Measurements from ENCODE around the gene OLIG1. TPM values are rescaled to one million over a fixed set of nuclear protein-coding genes. Genes with fewer than 3 reads are reported as not detected.

The OLIG1 gene
- total and polyA plus RNA-seq, 2 donors: 0.05 to 0.14 TPM

DNA sequence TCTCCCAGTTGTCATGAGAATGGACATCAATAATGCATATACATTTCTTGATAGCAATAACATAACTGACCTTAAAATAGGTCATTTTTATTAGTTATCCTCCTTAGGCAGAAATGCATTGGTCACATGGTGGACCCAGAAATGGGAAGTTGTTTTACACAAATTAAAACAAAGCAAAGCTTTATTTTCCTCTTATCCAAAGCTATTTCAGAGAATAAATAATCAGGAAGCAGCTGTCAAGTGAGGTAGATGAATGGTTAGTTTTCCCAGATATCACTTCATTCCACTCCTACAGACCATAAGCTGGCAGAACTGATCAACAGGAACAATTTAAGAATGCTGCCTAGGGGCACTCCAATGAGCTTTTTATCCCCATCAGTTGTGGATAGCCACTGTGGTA lies 16.0 kb upstream of the OLIG1 start:
- no peak overlapping the region for H3K4me3 ChIP-seq (ENCODE audit: low read length in 2 of 2)
- H3K36me3 ChIP-seq (ENCODE audit: control insufficient read depth in 2 of 2, insufficient read depth in 2 of 2, low read length in 1 of 2): no peaks in the 10 kb centered on the region
- H3K27me3 ChIP-seq (ENCODE audit: control insufficient read depth in 2 of 2, insufficient read depth in 1 of 2, low read length in 1 of 2): peaks cover 0 to 2% of the 10 kb centered on the region in 2 donors
- H3K9me3 ChIP-seq (ENCODE audit: control insufficient read depth in 2 of 2, insufficient read depth in 1 of 2, low read length in 1 of 2): no peaks in the 10 kb centered on the region
- DNase-seq (ENCODE audit: low read depth in 6 of 9, low spot score in 9 of 9): no peak
- no peak overlapping the region for H3K27ac ChIP-seq (ENCODE audit: low read depth in 1 of 2, low read length in 1 of 2)
- peaks cover 0 to under 1% of the 10 kb centered on the region in 2 donors for H3K4me1 ChIP-seq (ENCODE audit: control insufficient read depth in 2 of 2, insufficient read depth in 2 of 2, low read length in 2 of 2)

GRCh38 chr21:33055991-33056390 lies 13.9 kb upstream of the OLIG1 start:
- DNase-seq (ENCODE audit: low read depth in 6 of 9, low spot score in 9 of 9): no peak
- no peak overlapping the region for H3K27ac ChIP-seq (ENCODE audit: low read depth in 1 of 2, low read length in 1 of 2)
- H3K9me3 ChIP-seq (ENCODE audit: control insufficient read depth in 2 of 2, insufficient read depth in 1 of 2, low read length in 1 of 2): no peaks in the 10 kb centered on the region
- WGBS: 92% methylated on average over 5 of the region's 5 CpGs
- no peak overlapping the region for H3K4me3 ChIP-seq (ENCODE audit: low read length in 2 of 2)
- no peaks in the 10 kb centered on the region for H3K27me3 ChIP-seq (ENCODE audit: control insufficient read depth in 2 of 2, insufficient read depth in 1 of 2, low read length in 1 of 2)
- no peaks in the 10 kb centered on the region for H3K36me3 ChIP-seq (ENCODE audit: control insufficient read depth in 2 of 2, insufficient read depth in 2 of 2, low read length in 1 of 2)
- H3K4me1 ChIP-seq (ENCODE audit: control insufficient read depth in 2 of 2, insufficient read depth in 2 of 2, low read length in 2 of 2): peaks cover 0 to 3% of the 10 kb centered on the region in 2 donors

DNA sequence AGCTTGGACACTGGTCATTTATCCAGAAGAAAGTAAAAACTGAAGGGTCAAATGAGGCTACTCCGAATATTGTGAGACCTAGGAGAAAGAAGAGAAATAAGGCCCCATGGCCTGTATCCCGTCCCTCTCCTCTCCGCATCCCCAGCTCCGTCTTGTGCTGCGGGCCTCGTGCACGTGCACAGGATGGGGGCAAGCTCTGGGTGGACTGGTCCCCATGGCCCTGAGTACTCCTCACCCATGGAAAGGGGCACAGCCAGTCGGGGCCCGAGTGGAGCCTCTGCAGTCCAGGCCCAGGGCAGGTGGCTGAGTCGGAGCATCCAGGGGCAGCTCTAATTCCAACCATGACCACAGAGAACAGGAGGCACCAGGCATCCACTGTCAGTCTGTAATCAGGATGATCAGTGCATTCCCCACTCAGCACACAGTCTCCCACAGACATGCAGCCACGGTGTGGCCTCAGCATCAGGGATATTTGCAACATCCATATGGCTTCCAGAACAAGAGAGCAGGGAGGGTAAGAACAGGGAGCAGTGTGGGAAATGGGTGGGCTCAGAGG lies 12.5 kb upstream of the OLIG1 start:
- WGBS: 95% methylated on average over 11 of the region's 11 CpGs
- no peak for DNase-seq (ENCODE audit: low read depth in 6 of 9, low spot score in 9 of 9)

GRCh38 chr21:33058527-33058926 lies 11.4 kb upstream of the OLIG1 start:
- peaks cover 0 to 3% of the 10 kb centered on the region in 2 donors for H3K4me1 ChIP-seq (ENCODE audit: control insufficient read depth in 2 of 2, insufficient read depth in 2 of 2, low read length in 2 of 2)
- no peak overlapping the region for H3K4me3 ChIP-seq (ENCODE audit: low read length in 2 of 2)
- 91% methylated on average over 6 of the region's 6 CpGs for WGBS
- no peaks in the 10 kb centered on the region for H3K9me3 ChIP-seq (ENCODE audit: control insufficient read depth in 2 of 2, insufficient read depth in 1 of 2, low read length in 1 of 2)
- peaks cover 0 to 2% of the 10 kb centered on the region in 2 donors for H3K27me3 ChIP-seq (ENCODE audit: control insufficient read depth in 2 of 2, insufficient read depth in 1 of 2, low read length in 1 of 2)
- DNase-seq (ENCODE audit: low read depth in 6 of 9, low spot score in 9 of 9): no peak
- no peak overlapping the region for H3K27ac ChIP-seq (ENCODE audit: low read depth in 1 of 2, low read length in 1 of 2)
- no peaks in the 10 kb centered on the region for H3K36me3 ChIP-seq (ENCODE audit: control insufficient read depth in 2 of 2, insufficient read depth in 2 of 2, low read length in 1 of 2)

More for the DNA sequence above, 12.5 kb upstream of the OLIG1 start:
- Histone ChIP-seq H3K36me3 (ENCODE audit: control insufficient read depth in 2 of 2, insufficient read depth in 2 of 2, low read length in 1 of 2) (no peaks in the 10 kb centered on the region), H3K4me3 (ENCODE audit: low read length in 2 of 2) (no peak overlapping the region), H3K27me3 (ENCODE audit: control insufficient read depth in 2 of 2, insufficient read depth in 1 of 2, low read length in 1 of 2) (peaks cover 0 to 2% of the 10 kb centered on the region in 2 donors), H3K9me3 (ENCODE audit: control insufficient read depth in 2 of 2, insufficient read depth in 1 of 2, low read length in 1 of 2) (no peaks in the 10 kb centered on the region), H3K4me1 (ENCODE audit: control insufficient read depth in 2 of 2, insufficient read depth in 2 of 2, low read length in 2 of 2) (peaks cover 0 to 3% of the 10 kb centered on the region in 2 donors), H3K27ac (ENCODE audit: low read depth in 1 of 2, low read length in 1 of 2) (no peak overlapping the region)

DNA sequence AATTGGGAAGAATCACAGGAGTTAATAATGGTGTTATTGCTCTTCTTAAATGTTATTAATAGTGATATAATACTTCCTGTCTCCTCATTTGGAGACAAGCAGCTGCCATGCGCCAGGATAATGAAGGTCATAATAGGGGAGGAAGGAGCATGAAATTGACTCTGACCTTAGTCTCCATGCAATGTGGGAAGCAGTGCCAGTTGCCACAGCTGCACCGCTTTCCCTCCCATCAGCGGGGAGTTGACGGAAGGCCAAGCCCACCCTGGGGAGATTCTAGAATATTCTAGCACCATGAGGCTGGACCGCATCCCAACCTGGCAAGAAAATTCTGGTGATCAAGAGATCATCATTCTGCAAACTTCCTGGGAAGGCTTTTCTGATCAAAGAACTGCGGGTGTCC lies 11.0 kb upstream of the OLIG1 start:
- no peaks in the 10 kb centered on the region for H3K9me3 ChIP-seq (ENCODE audit: control insufficient read depth in 2 of 2, insufficient read depth in 1 of 2, low read length in 1 of 2)
- DNase-seq (ENCODE audit: low read depth in 6 of 9, low spot score in 9 of 9): no peak
- no peak overlapping the region for H3K4me3 ChIP-seq (ENCODE audit: low read length in 2 of 2)
- peaks cover 0 to 6% of the 10 kb centered on the region in 2 donors for H3K27me3 ChIP-seq (ENCODE audit: control insufficient read depth in 2 of 2, insufficient read depth in 1 of 2, low read length in 1 of 2)
- H3K36me3 ChIP-seq (ENCODE audit: control insufficient read depth in 2 of 2, insufficient read depth in 2 of 2, low read length in 1 of 2): no peaks in the 10 kb centered on the region
- no peak overlapping the region for H3K27ac ChIP-seq (ENCODE audit: low read depth in 1 of 2, low read length in 1 of 2)
- H3K4me1 ChIP-seq (ENCODE audit: control insufficient read depth in 2 of 2, insufficient read depth in 2 of 2, low read length in 2 of 2): peaks cover 0 to 3% of the 10 kb centered on the region in 2 donors
- WGBS: 88% methylated on average over 6 of the region's 6 CpGs

DNA sequence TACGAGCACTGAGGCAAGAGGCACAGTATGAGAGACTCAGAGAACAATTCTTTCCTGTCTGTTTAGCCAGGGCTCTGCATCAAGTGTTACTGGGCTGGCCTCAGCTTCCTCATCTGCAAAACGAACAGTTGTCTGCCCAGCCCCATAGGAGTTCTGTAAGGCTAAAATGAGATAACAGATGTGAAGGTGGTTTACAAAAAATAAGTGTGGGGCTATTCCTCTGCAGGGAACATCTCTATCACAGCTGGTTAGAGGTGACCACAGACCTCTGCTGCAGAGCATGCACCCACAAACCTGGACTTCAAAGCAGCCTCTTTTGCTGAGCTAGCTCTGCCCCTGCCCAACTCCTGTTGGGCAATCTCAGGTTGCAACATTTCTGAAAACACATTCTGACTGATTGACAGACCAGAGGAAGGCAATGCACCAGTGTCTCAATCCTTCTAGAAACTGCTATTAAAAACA lies 10.5 kb upstream of the OLIG1 start:
- H3K4me3 ChIP-seq (ENCODE audit: low read length in 2 of 2): no peak overlapping the region
- H3K9me3 ChIP-seq (ENCODE audit: control insufficient read depth in 2 of 2, insufficient read depth in 1 of 2, low read length in 1 of 2): no peaks in the 10 kb centered on the region
- DNase-seq (ENCODE audit: low read depth in 6 of 9, low spot score in 9 of 9): peak in 1 of 9 donors; percentile 22
- H3K4me1 ChIP-seq (ENCODE audit: control insufficient read depth in 2 of 2, insufficient read depth in 2 of 2, low read length in 2 of 2): peaks cover 0 to 3% of the 10 kb centered on the region in 2 donors
- H3K27me3 ChIP-seq (ENCODE audit: control insufficient read depth in 2 of 2, insufficient read depth in 1 of 2, low read length in 1 of 2): peaks cover 0 to 10% of the 10 kb centered on the region in 2 donors
- no peak overlapping the region for H3K27ac ChIP-seq (ENCODE audit: low read depth in 1 of 2, low read length in 1 of 2)
- WGBS: 5% methylated on average over 2 of the region's 2 CpGs
- H3K36me3 ChIP-seq (ENCODE audit: control insufficient read depth in 2 of 2, insufficient read depth in 2 of 2, low read length in 1 of 2): no peaks in the 10 kb centered on the region

DNA sequence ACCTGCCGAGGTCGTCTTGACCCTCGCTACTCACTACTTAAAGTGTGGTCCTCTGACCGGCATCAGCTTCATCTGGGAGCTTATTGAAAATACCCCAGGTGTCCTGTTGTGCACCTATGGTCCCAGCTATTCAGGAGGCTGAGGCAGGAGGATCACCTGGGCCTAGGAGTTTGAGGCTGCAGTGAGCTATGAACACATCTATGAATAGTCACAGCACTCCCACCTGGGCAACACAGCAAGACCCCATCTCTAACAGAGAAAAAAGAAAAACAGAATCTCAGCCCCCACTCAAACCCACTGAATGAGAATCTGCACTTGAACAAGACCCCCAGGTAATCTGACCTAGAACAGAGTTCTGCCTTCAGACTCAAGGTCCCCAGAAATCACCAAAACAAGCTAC lies 8.7 kb upstream of the OLIG1 start:
- no peaks in the 10 kb centered on the region for H3K9me3 ChIP-seq (ENCODE audit: control insufficient read depth in 2 of 2, insufficient read depth in 1 of 2, low read length in 1 of 2)
- H3K36me3 ChIP-seq (ENCODE audit: control insufficient read depth in 2 of 2, insufficient read depth in 2 of 2, low read length in 1 of 2): no peaks in the 10 kb centered on the region
- 97% methylated on average over 4 of the region's 4 CpGs for whole genome bisulfite sequencing
- peaks cover 0 to 3% of the 10 kb centered on the region in 2 donors for H3K4me1 ChIP-seq (ENCODE audit: control insufficient read depth in 2 of 2, insufficient read depth in 2 of 2, low read length in 2 of 2)
- H3K27ac ChIP-seq (ENCODE audit: low read depth in 1 of 2, low read length in 1 of 2): no peak overlapping the region
- no peak overlapping the region for H3K4me3 ChIP-seq (ENCODE audit: low read length in 2 of 2)
- DNase-seq (ENCODE audit: low read depth in 6 of 9, low spot score in 9 of 9): no peak
- peaks cover 0 to 20% of the 10 kb centered on the region in 2 donors for H3K27me3 ChIP-seq (ENCODE audit: control insufficient read depth in 2 of 2, insufficient read depth in 1 of 2, low read length in 1 of 2)

DNA sequence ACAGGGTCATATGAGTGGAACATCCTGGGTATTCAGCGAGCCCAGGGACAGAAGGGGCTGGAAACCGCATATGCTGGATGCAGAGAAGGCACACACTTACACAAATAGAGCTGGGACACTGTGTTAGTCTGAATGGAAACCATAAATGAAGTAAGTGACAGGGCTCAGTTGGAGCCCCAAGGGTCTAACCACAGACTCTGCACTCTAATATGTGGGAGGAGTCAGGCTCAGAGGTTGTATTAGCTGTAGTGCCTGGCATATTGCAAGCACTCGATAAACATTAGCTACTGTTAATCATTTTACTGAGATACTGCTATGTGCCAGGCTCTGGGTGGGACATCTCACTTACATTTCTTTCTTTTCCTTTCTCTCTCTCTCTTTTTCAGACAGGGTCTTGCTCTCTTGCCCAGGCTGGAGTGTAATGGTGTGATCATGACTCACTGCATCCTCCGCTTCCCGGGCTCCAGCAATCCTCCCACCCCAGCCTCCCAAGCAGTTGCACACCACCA lies 6.5 kb upstream of the OLIG1 start:
- Histone ChIP-seq H3K9me3 (ENCODE audit: control insufficient read depth in 2 of 2, insufficient read depth in 1 of 2, low read length in 1 of 2) (peaks cover 0 to 2% of the 10 kb centered on the region in 2 donors), H3K36me3 (ENCODE audit: control insufficient read depth in 2 of 2, insufficient read depth in 2 of 2, low read length in 1 of 2) (no peaks in the 10 kb centered on the region), H3K27me3 (ENCODE audit: control insufficient read depth in 2 of 2, insufficient read depth in 1 of 2, low read length in 1 of 2) (peaks cover 3 to 42% of the 10 kb centered on the region in 2 donors), H3K4me3 (ENCODE audit: low read length in 2 of 2) (no peak overlapping the region), H3K4me1 (ENCODE audit: control insufficient read depth in 2 of 2, insufficient read depth in 2 of 2, low read length in 2 of 2) (peaks cover 0 to 8% of the 10 kb centered on the region in 2 donors), H3K27ac (ENCODE audit: low read depth in 1 of 2, low read length in 1 of 2) (no peak overlapping the region)
- DNase-seq (ENCODE audit: low read depth in 6 of 9, low spot score in 9 of 9): no peak
- 85% methylated on average over 5 of the region's 5 CpGs for WGBS

- WGBS: 91% methylated on average over 14 of the region's 14 CpGs
- peaks cover 0 to 7% of the 10 kb centered on the region in 2 donors for H3K4me1 ChIP-seq (ENCODE audit: control insufficient read depth in 2 of 2, insufficient read depth in 2 of 2, low read length in 2 of 2)
- no peak for DNase-seq (ENCODE audit: low read depth in 6 of 9, low spot score in 9 of 9)
- no peak overlapping the region for H3K4me3 ChIP-seq (ENCODE audit: low read length in 2 of 2)
- peaks cover 1 to 5% of the 10 kb centered on the region in 2 donors for H3K9me3 ChIP-seq (ENCODE audit: control insufficient read depth in 2 of 2, insufficient read depth in 1 of 2, low read length in 1 of 2)
- peaks cover 9 to 48% of the 10 kb centered on the region in 2 donors for H3K27me3 ChIP-seq (ENCODE audit: control insufficient read depth in 2 of 2, insufficient read depth in 1 of 2, low read length in 1 of 2)
- no peaks in the 10 kb centered on the region for H3K36me3 ChIP-seq (ENCODE audit: control insufficient read depth in 2 of 2, insufficient read depth in 2 of 2, low read length in 1 of 2)
- H3K27ac ChIP-seq (ENCODE audit: low read depth in 1 of 2, low read length in 1 of 2): no peak overlapping the region
These were observed 5.9 kb upstream of the OLIG1 start for GRCh38 chr21:33063907-33064622.

Data from thymus (tissue), 11 donors.